GM13977 (cell line): ENCODE measurements around the gene ABI3BP.

ENCODE experiments used
- DNase-seq: peaks from one replicate; pipeline ENCODE4 v3.0.0; 2012; ENCODE audit warnings: low spot score
- in situ Hi-C: fragments of 300-500 bp; cut with MboI; formaldehyde crosslinking; loops from one replicate; pipeline ENCODE4 v1.12.0; 2022; ENCODE audit warnings: low sequenced_read_pairs, low pct_unique_long_range_greater_than_20kb, mixed read lengths, inconsistent platforms; ENCODE audit not compliant: unreplicated experiment
- TF ChIP-seq, protein P1 (sequence below): IDR thresholded peaks from 2 replicates; pipeline ENCODE4 v1.5.1; 2012; ENCODE audit warnings: mild to moderate bottlenecking, control low read depth; ENCODE audit not compliant: insufficient read depth; ENCODE audit errors: extremely low read depth, missing control alignments

The ABI3BP gene

DNA sequence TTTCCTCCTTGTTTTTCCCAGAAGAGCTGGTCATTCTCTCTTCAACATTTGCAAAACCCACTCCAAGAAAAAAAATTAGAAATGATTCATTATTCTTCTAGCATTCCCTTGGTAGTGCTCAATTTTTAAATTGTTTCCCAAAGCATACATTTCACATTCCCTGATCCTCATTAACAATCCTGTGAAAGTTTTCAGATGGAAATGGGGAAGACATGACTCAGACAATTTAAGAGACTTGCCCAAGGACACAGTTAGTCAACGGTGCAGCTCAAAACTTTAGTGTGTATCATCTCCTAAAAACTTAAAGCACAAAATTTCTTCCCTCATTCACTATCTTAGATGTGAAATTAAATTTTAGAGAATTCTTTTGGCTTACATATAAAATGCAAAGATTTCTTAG lies 17.1 kb upstream of the ABI3BP start:
- TF ChIP-seq, protein P1, sequence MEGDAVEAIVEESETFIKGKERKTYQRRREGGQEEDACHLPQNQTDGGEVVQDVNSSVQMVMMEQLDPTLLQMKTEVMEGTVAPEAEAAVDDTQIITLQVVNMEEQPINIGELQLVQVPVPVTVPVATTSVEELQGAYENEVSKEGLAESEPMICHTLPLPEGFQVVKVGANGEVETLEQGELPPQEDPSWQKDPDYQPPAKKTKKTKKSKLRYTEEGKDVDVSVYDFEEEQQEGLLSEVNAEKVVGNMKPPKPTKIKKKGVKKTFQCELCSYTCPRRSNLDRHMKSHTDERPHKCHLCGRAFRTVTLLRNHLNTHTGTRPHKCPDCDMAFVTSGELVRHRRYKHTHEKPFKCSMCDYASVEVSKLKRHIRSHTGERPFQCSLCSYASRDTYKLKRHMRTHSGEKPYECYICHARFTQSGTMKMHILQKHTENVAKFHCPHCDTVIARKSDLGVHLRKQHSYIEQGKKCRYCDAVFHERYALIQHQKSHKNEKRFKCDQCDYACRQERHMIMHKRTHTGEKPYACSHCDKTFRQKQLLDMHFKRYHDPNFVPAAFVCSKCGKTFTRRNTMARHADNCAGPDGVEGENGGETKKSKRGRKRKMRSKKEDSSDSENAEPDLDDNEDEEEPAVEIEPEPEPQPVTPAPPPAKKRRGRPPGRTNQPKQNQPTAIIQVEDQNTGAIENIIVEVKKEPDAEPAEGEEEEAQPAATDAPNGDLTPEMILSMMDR: no peak
- in situ Hi-C loops: no loop called here
- no peak for DNase-seq

DNA sequence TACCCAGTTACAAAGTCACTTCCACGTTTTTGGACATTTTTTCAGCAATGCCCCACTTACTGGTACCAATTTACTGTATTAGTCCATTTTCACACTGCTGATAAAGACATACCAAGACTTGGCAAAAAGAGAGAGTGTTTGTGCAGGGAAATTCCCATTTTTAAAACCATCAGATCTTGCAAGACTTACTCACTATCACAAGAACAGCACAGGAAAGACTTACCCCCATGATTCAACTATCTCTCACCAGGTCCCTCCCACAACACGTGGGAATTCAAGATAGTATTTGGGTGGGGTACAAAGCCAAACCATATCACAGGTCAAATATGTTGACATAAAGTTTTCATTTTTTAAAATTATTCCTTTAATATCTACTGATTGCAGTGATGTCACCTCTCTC lies 16.2 kb upstream of the ABI3BP start:
- TF ChIP-seq, protein P1: no peak
- no peak for DNase-seq
- in situ Hi-C loops: no loop called here

DNA sequence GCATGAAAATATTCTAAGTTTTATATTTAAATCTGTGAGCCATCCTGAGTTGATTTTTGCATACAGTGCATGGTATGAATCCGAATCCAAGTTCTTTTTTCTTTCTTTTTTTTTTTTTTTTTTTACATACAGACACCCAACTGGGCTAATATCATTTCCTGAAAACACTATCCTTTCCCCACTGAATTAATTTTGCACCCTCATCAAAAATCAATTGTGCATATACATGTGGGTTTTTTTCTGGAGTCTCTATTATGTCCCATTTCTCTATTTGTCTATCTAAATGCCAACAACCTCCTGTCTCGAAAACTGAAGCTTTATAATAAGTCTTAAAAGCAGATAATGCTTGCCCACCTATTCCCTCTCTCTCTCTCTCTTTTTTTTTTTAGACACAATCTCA lies 5.9 kb upstream of the ABI3BP start:
- no peak for DNase-seq
- TF ChIP-seq, protein P1: no peak
- in situ Hi-C loops: no loop called here

DNA sequence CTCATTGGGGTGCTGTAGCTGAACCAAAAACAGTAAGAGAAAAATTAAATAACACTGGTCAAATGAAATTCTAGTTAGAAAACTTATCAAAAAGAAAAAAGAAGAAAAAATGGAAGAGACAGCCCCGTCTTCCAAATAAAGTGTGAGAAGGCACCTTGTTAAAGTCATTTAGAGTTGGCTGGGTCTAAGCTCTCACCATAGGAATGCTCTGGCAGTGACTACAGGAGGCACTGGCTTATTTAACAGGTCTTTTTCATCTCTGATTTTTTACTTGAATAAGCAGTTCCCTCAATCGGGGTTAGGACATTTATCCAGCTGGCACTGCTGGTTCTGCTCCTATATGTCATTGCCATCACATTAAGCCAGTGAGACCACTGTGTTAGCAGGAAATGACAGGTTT lies 1.6 kb upstream of the ABI3BP start:
- TF ChIP-seq, protein P1: no peak
- in situ Hi-C loops: no loop called here
- no peak for DNase-seq

DNA sequence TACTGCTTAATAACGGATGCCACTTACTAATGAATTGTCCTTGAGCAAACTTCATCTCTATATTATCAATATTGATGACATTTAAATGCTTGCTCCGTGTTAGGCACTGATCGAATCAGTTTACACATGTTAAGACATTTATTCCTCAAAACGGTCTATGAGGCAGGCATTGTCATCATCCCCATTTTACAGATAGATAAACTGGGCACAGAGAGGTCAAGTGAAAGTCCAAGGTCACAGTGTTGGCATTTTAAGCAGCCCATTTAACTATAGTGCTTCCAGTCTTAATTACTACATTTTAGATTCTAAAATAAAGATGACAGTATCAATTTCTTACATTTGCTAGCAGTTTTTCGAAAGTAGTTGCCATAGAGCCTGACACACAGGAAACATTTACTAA lies 966 bp upstream of the ABI3BP start:
- no peak for DNase-seq
- in situ Hi-C loops: no loop called here
- TF ChIP-seq, protein P1: no peak

DNA sequence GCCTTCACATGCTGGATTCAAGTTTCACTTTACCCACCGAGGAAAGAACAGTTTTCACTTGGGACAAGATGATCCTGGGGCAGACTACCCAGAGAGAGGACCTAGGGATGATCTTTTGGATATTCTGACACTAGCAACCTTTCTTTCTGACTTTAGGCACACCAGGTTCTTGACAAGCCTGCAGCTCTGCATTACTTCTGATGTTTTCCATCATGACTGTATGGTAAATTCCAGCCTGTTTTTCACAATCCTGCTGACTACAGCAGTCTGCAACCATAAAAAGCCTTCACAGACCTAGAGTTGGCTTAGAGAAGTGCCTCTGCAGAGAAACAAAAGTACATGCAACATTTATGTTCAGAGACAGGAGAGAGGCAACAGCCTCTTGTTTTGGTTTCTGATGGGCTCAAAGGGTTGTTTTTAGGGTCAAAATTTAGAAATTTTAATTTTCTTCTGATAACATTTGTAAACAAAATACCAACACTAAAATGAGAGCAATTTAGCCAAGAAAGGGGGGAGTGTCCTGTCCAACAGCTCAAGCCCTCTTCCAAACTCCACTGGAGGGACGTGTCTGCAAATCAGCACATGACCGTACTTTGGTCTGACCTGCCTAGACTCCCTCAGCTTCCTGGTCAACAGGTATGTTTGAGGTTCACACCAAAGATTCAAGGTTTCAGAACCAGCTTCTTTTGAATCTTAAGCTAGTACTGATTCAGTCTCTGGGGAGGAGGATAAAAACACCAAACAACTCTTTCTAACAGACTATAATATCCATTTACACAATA lies 799 bp downstream of the ABI3BP start:
- no peak for DNase-seq
- in situ Hi-C loops: no loop called here
- TF ChIP-seq, protein P1: no peak
